Suprapubic skin (tissue), 4 donors: ENCODE measurements around the gene MAP4. TPM values are rescaled to one million over a fixed set of nuclear protein-coding genes. Genes with fewer than 3 reads are reported as not detected.

Experiments
- DNase-seq, 2 donors: peaks; one replicate each; pipeline ENCODE4 v3.0.0-alpha.2; 2019; ENCODE audit warnings: low spot score in 2 of 2
- H3K27ac ChIP-seq: fragments of 200-600 bp; sonication (generic); one replicate; pipeline ENCODE4 v1.5.1; 2019
- H3K27me3 ChIP-seq: fragments of 200-600 bp; sonication (generic); one replicate; pipeline ENCODE4 v1.5.1; 2019
- H3K36me3 ChIP-seq: fragments of 200-600 bp; sonication (generic); one replicate; pipeline ENCODE4 v1.5.1; 2019
- H3K4me1 ChIP-seq: fragments of 200-600 bp; sonication (generic); one replicate; pipeline ENCODE4 v1.5.1; 2019
- H3K4me3 ChIP-seq: fragments of 200-600 bp; sonication (generic); one replicate; pipeline ENCODE4 v1.5.1; 2019; ENCODE audit warnings: mild to moderate bottlenecking
- H3K9me3 ChIP-seq: fragments of 200-600 bp; sonication (generic); one replicate; pipeline ENCODE4 v1.5.1; 2019
- EP300 ChIP-seq: sonication (generic); formaldehyde crosslinking; IDR thresholded peaks from one replicate; pipeline ENCODE4 v1.6.1; 2017; ENCODE audit warnings: antibody characterized with exemption
- POLR2A ChIP-seq, 2 donors: fragments of 450-650 bp; IDR thresholded peaks; one replicate each; pipeline ENCODE4 v1.6.1; 2017; ENCODE audit warnings: antibody characterized with exemption in 2 of 2, mild to moderate bottlenecking in 2 of 2, moderate library complexity in 2 of 2
- POLR2AphosphoS5 ChIP-seq, 3 donors: sonication (generic); formaldehyde crosslinking; IDR thresholded peaks; one replicate each; pipeline ENCODE4 v1.6.1; 2017; ENCODE audit warnings: antibody characterized with exemption in 3 of 3
- WGBS: methylation state at CpG from one replicate; pipeline ENCODE4 v1.1.5; 2018; 5-methylcytosine and 5-hydroxymethylcytosine counted together
- total RNA-seq, 4 donors: library from RNA; depleted of rRNA; stranded (reverse); fragments of >200 nt; gene quantifications; one replicate each; pipeline ENCODE4 v1.1.0, GENCODE V29; 2016
- TF ChIP-seq, protein P1 (sequence below), 2 donors: fragments of 200-600 bp in 1 of 2; fragments of 450-650 bp in 1 of 2; sonication (generic) in 1 of 2; IDR thresholded peaks; one replicate each; pipeline ENCODE4 v1.5.1; 2016 to 2019; ENCODE audit warnings: antibody characterized with exemption in 2 of 2, mild to moderate bottlenecking in 1 of 2, moderate library complexity in 1 of 2

Gene MAP4
- total RNA-seq, 4 donors from 2014 or later, result 132 to 162 (median 144) TPM

DNA sequence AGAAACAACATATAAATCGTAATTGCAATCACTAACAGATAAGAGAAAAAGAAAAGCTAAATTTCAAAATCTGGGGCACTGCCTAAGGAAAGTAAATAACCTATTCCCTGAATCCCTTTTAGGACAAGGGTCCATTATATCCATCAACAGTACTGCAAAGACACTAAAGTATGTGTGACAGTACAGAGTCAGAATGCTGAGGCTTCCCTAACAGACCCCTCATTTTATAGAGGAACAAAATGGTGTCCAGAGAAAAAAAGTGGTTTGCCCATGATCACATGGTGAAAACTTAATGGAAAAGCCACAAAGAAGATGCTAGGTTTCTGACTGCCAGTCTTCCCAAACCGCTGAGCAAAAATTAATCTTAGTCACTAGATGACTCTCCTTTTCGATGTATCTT lies 119.5 kb downstream of the MAP4 start:
- DNase-seq, result no peak
- Histone ChIP-seq H3K9me3 (no peaks in the 10 kb centered on the region), H3K27me3 (no peaks in the 10 kb centered on the region), H3K36me3 (peaks cover 43% of the 10 kb centered on the region), H3K4me3 (no peak overlapping the region), H3K4me1 (peaks cover 3% of the 10 kb centered on the region), H3K27ac (no peak overlapping the region)
- WGBS, result 92% methylated on average over 3 of the region's 3 CpGs
- TF ChIP-seq POLR2AphosphoS5 (IDR thresholded peaks at IDR 0.05), result no peak
- TF ChIP-seq, protein P1, sequence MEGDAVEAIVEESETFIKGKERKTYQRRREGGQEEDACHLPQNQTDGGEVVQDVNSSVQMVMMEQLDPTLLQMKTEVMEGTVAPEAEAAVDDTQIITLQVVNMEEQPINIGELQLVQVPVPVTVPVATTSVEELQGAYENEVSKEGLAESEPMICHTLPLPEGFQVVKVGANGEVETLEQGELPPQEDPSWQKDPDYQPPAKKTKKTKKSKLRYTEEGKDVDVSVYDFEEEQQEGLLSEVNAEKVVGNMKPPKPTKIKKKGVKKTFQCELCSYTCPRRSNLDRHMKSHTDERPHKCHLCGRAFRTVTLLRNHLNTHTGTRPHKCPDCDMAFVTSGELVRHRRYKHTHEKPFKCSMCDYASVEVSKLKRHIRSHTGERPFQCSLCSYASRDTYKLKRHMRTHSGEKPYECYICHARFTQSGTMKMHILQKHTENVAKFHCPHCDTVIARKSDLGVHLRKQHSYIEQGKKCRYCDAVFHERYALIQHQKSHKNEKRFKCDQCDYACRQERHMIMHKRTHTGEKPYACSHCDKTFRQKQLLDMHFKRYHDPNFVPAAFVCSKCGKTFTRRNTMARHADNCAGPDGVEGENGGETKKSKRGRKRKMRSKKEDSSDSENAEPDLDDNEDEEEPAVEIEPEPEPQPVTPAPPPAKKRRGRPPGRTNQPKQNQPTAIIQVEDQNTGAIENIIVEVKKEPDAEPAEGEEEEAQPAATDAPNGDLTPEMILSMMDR (IDR thresholded peaks at IDR 0.05), result no peak
- no peak for TF ChIP-seq EP300
- TF ChIP-seq POLR2A (IDR thresholded peaks at IDR 0.05), result no peak

DNA sequence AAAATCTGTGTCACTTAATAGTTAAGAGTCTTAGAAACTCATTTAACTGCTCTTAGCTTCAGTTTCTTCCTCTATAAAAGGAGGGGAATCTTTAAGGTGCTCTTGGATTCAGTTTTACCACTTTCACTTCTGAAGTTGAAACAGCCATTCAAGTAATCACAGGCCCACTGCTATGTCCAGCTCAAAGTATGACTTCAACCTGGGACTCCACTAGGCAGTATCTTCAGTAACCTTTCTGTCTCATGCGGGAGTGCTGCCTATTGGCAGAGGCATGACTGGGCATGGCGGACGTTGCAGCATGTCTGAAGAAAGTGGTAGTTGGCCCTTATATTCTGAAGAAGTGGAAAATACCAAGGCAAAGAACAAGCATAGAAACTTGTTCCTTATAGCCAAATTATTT lies 121.0 kb downstream of the MAP4 start:
- no peak for DNase-seq
- TF ChIP-seq POLR2A (IDR thresholded peaks at IDR 0.05) (no peak), EP300 (no peak), POLR2AphosphoS5 (IDR thresholded peaks at IDR 0.05) (no peak)
- TF ChIP-seq, protein P1 (IDR thresholded peaks at IDR 0.05), result no peak
- H3K9me3 ChIP-seq, result no peaks in the 10 kb centered on the region
- WGBS, result 57% methylated on average over 3 of the region's 3 CpGs
- peaks cover 49% of the 10 kb centered on the region for H3K36me3 ChIP-seq
- no peak overlapping the region for H3K4me3 ChIP-seq
- no peaks in the 10 kb centered on the region for H3K27me3 ChIP-seq
- H3K4me1 ChIP-seq, result peaks cover 17% of the 10 kb centered on the region
- H3K27ac ChIP-seq, result no peak overlapping the region

GRCh38 chr3:47892286-47893040 lies 123.8 kb downstream of the MAP4 start:
- Histone ChIP-seq H3K27me3 (no peaks in the 10 kb centered on the region), H3K4me1 (peaks cover 23% of the 10 kb centered on the region), H3K9me3 (no peaks in the 10 kb centered on the region), H3K36me3 (peaks cover 47% of the 10 kb centered on the region), H3K4me3 (no peak overlapping the region), H3K27ac (no peak overlapping the region)
- TF ChIP-seq POLR2AphosphoS5 (IDR thresholded peaks at IDR 0.05) (no peak), EP300 (no peak), POLR2A (IDR thresholded peaks at IDR 0.05) (no peak)
- TF ChIP-seq, protein P1 (IDR thresholded peaks at IDR 0.05), result no peak
- DNase-seq, result no peak
- 96% methylated on average over 15 of the region's 15 CpGs for WGBS

GRCh38 chr3:47891613-47892005 lies 124.6 kb downstream of the MAP4 start:
- Histone ChIP-seq H3K36me3 (peaks cover 50% of the 10 kb centered on the region), H3K4me1 (peaks cover 23% of the 10 kb centered on the region), H3K27me3 (no peaks in the 10 kb centered on the region), H3K27ac (no peak overlapping the region), H3K9me3 (no peaks in the 10 kb centered on the region), H3K4me3 (no peak overlapping the region)
- 76% methylated on average over 3 of the region's 3 CpGs for WGBS
- TF ChIP-seq POLR2A (IDR thresholded peaks at IDR 0.05) (no peak), POLR2AphosphoS5 (IDR thresholded peaks at IDR 0.05) (no peak), EP300 (no peak)
- TF ChIP-seq, protein P1 (IDR thresholded peaks at IDR 0.05), result no peak
- no peak for DNase-seq

- peak overlapping the region; percentile 11 for H3K27ac ChIP-seq
- DNase-seq, result no peak
- H3K4me3 ChIP-seq, result no peak overlapping the region
- 70% methylated on average over 10 of the region's 10 CpGs for WGBS
- TF ChIP-seq, protein P1 (IDR thresholded peaks at IDR 0.05), result no peak
- TF ChIP-seq POLR2AphosphoS5 (IDR thresholded peaks at IDR 0.05), result peak in 1 of 3 donors; percentile 6
- no peaks in the 10 kb centered on the region for H3K9me3 ChIP-seq
- H3K36me3 ChIP-seq, result peaks cover 44% of the 10 kb centered on the region
- peaks cover 23% of the 10 kb centered on the region for H3K4me1 ChIP-seq
- no peaks in the 10 kb centered on the region for H3K27me3 ChIP-seq
Measured at GRCh38 chr3:47890828-47891612, 125.2 kb downstream of the MAP4 start.
